Kidney (tissue), 14 donors: ENCODE results near the gene MORN1. TPM values are rescaled to one million over a fixed set of nuclear protein-coding genes. Genes with fewer than 3 reads are reported as not detected.

Experiments used
- DNase-seq, 5 donors: peaks; one replicate each; pipeline ENCODE4 v3.0.0-alpha.2; 2013 to 2020
- FAIRE-seq: peaks from 2 replicates; lab custom pipeline; 2012; peaks lifted over from hg19 to GRCh38; lab: Jason Lieb, UNC
- H3K27ac ChIP-seq, 2 donors: one replicate each; pipeline ENCODE4 v1.7.0; 2013; ENCODE audit warnings: low read depth in 2 of 2, low read length in 2 of 2, inconsistent platforms in 1 of 2
- H3K27me3 ChIP-seq: one replicate; pipeline ENCODE4 v1.7.1; 2013; ENCODE audit warnings: low read length, inconsistent platforms; ENCODE audit not compliant: control insufficient read depth, insufficient read depth
- H3K36me3 ChIP-seq, 3 donors: one replicate each; pipeline versions ENCODE4 v1.7.0 to v1.7.1; 2013; ENCODE audit warnings: low read length in 3 of 3, control low read depth in 1 of 3, inconsistent platforms in 1 of 3; ENCODE audit not compliant: insufficient read depth in 3 of 3, control insufficient read depth in 2 of 3
- H3K4me1 ChIP-seq, 3 donors: one replicate each; pipeline versions ENCODE4 v1.7.0 to v1.7.1; 2013; ENCODE audit warnings: low read length in 3 of 3, inconsistent platforms in 1 of 3, low read depth in 1 of 3; ENCODE audit not compliant: control insufficient read depth in 2 of 3, insufficient read depth in 2 of 3
- H3K4me3 ChIP-seq, 3 donors: one replicate each; pipeline versions ENCODE4 v1.7.0 to v1.8.1; 2013; ENCODE audit warnings: low read length in 3 of 3, control low read depth in 1 of 3, inconsistent platforms in 1 of 3
- H3K9ac ChIP-seq, 3 donors: one replicate each; pipeline versions ENCODE4 v1.7.0 to v1.7.1; 2013; ENCODE audit warnings: low read length in 3 of 3, control low read depth in 1 of 3, inconsistent platforms in 1 of 3
- H3K9me3 ChIP-seq, 3 donors: one replicate each; pipeline versions ENCODE4 v1.7.0 to v1.7.1; 2013; ENCODE audit warnings: low read length in 3 of 3, control low read depth in 1 of 3, inconsistent platforms in 1 of 3; ENCODE audit not compliant: control insufficient read depth in 2 of 3, insufficient read depth in 1 of 3
- CTCF ChIP-seq: IDR thresholded peaks from 3 replicates; pipeline ENCODE4 v1.5.1; 2012; ENCODE audit warnings: mild to moderate bottlenecking, moderate library complexity, borderline replicate concordance; ENCODE audit not compliant: insufficient read depth; ENCODE audit errors: extremely low read depth
- intact Hi-C: fragments of 100-400 bp; cut with DNase I; formaldehyde crosslinking; loops from one replicate; pipeline ENCODE4 v1.11.1; 2022
- polyA plus RNA-seq: library from polyadenylated mRNA; stranded (reverse); fragments of 350-450 nt; fragmentation: Illumina TruSeq; extraction: RNeasy Lipid Tissue Mini Kit (QIAGEN cat#74804); gene quantifications from one replicate; pipeline ENCODE4 v1.2.3, GENCODE V29; 2014; ENCODE audit warnings: low read depth, low replicate concordance; ENCODE audit not compliant: insufficient read depth
- total RNA-seq: library from RNA; stranded (reverse); fragmentation: NEBNext Ultra II Directional; extraction: Animal tissue kit (Norgen Biotek cat#: 25700); gene quantifications from one replicate; pipeline ENCODE4 v1.2.1, GENCODE V29; 2021
- donor health status: control.
- donor health status: control.
- donor health status: control.
- donor health status: control.
- donor health status: control.
- donor health status: DM: yes; HTN: yes; CAD: no.
- donor health status: Normal renal cell carcinoma (clear cell type).

Gene MORN1
- total and polyA plus RNA-seq, 2 donors from 2014 or later, result 9.0 to 24.7 TPM

DNA sequence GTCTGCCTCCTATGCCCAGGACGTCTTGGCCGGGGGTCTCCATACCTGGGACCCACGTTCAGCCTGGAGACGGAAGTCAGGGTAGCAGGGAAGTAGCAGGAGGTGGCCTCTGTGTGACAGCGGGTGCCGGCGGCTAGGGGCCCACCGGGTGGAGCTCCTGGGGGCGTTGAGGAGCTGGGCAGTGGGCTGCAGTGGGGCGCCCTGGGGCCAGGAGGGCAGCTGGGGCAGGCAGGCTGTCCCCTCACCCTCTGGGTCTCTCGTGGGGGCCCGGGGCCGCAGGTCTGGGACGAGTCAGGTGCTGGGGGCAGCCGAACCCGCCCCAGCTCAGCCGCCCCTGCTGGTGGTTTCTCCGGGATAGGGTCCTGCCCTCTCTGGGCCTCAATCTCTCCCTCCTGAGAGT, 35.7 kb upstream of the MORN1 start:
- intact Hi-C loops, result no loop called here
- H3K27me3 ChIP-seq, result no peaks in the 10 kb centered on the region
- no peak overlapping the region for H3K9ac ChIP-seq
- no peak for DNase-seq
- H3K4me1 ChIP-seq, result no peaks in the 10 kb centered on the region
- H3K36me3 ChIP-seq, result no peaks in the 10 kb centered on the region
- TF ChIP-seq CTCF, result no peak
- no peak overlapping the region for H3K27ac ChIP-seq
- FAIRE-seq, result no peak
- peaks cover 0 to 5% (median 0%) of the 10 kb centered on the region in 3 donors for H3K9me3 ChIP-seq
- no peak overlapping the region for H3K4me3 ChIP-seq

GRCh38 chr1:2426540-2426939, 35.2 kb upstream of the MORN1 start:
- no peak for FAIRE-seq
- H3K27ac ChIP-seq, result no peak overlapping the region
- no peak overlapping the region for H3K4me3 ChIP-seq
- intact Hi-C loops, result no loop called here
- no peaks in the 10 kb centered on the region for H3K27me3 ChIP-seq
- no peak for DNase-seq
- H3K36me3 ChIP-seq, result no peaks in the 10 kb centered on the region
- no peak for TF ChIP-seq CTCF
- no peaks in the 10 kb centered on the region for H3K4me1 ChIP-seq
- peaks cover 0 to 5% (median 0%) of the 10 kb centered on the region in 3 donors for H3K9me3 ChIP-seq
- H3K9ac ChIP-seq, result no peak overlapping the region

GRCh38 chr1:2425892-2426291, 34.5 kb upstream of the MORN1 start:
- Histone ChIP-seq H3K27ac (no peak overlapping the region), H3K4me3 (no peak overlapping the region), H3K9me3 (peaks cover 0 to 5% (median 0%) of the 10 kb centered on the region in 3 donors), H3K36me3 (no peaks in the 10 kb centered on the region), H3K4me1 (no peaks in the 10 kb centered on the region), H3K27me3 (no peaks in the 10 kb centered on the region), H3K9ac (no peak overlapping the region)
- intact Hi-C loops, result no loop called here
- FAIRE-seq (no peak), DNase-seq (no peak)
- TF ChIP-seq CTCF, result no peak

DNA sequence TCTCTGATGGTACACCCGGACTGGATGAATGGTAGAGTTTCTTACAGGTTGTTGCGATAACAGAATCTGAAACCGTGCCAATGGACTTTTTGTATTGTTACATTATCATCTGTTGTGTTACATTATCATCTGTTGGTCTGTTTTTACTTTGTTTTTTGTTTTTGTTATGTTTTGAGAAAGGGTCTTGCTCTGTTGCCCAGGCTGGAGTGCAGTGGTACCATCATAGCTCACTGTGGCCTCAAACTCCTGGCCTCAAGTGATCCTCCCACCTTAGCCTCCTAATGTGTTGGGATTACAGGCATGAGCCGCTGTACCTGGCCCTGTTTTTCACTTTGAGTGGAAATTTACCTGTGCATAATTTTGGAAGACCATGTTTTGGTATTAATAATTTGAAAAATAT, 31.2 kb upstream of the MORN1 start:
- Histone ChIP-seq H3K4me1 (no peaks in the 10 kb centered on the region), H3K27ac (no peak overlapping the region), H3K36me3 (no peaks in the 10 kb centered on the region), H3K27me3 (no peaks in the 10 kb centered on the region), H3K9ac (no peak overlapping the region), H3K9me3 (peaks cover 0 to 5% (median 0%) of the 10 kb centered on the region in 3 donors), H3K4me3 (no peak overlapping the region)
- intact Hi-C loops, result no loop called here
- no peak for DNase-seq
- no peak for TF ChIP-seq CTCF
- FAIRE-seq, result no peak
